GM18498 (cell line): ENCODE results near the gene REM2.

Source experiments
- ATAC-seq: cut with Tn5 transposase; IDR thresholded peaks from one replicate; pipeline ENCODE4 v1.9.1; 2021; ENCODE audit warnings: mild to moderate bottlenecking, moderate library complexity; ENCODE audit not compliant: unreplicated experiment

The REM2 gene

DNA sequence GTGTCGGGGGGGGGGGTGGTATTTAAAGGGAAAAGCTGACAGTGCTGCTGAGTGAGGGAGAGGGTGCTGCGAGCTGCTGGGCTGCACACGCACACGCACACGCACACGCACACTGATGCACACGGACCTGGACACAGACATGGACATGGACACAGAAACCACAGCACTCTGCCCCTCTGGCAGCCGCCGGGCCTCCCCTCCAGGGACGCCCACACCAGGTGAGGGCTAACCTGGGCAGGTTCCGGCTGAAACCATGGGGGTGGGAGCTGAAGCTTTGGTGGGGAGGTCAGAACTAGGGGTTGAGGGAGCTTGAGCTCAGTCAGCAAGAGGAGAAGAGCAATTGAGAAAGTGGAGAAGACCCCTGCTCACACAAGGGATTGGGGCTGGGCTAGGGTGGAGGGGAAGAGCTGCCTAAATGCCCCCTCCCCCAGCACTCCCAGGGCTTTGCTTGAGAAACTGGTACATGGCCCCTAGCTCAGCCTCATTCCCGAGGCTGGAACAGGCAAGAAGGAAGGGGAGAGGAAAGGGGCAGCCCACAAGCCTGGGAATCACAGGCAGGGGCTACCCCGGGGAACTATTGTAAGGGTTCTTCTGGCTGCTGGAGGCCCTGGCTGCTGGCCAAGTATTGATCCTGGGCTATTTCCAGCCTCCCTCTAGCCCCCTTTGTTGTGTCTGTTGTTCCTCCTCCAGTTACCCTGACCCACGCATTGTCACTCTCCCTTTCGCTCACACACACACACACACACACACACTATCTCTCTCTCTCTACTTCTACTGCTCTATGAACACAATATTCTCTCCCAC lies at the start of gene REM2:
TSS of gene REM2 (plus strand) at position 50 of the 804 bp plus-strand sequence. CDS start at position 116, 66 bp downstream.
- no peak for ATAC-seq

DNA sequence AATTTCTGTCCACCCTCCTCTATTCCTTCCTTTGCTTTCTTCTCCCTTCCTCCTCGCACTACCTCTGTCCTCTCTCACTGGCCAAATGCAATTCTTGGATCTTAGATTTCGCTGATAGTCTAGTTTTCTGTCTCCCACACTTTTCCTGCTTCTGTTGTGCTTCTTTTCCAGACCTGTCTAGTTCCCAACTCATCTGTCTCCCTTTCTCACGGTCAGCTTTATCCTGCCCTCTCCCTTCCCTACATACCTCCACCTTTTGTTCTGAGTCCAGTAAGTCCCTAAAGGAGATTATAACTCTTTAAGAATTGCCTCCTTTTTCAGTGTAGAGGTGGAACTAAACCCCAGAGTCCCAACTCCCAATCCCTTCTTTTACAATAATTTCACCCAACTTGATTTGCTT lies 47.5 kb upstream of the REM2 start:
- ATAC-seq: no peak

DNA sequence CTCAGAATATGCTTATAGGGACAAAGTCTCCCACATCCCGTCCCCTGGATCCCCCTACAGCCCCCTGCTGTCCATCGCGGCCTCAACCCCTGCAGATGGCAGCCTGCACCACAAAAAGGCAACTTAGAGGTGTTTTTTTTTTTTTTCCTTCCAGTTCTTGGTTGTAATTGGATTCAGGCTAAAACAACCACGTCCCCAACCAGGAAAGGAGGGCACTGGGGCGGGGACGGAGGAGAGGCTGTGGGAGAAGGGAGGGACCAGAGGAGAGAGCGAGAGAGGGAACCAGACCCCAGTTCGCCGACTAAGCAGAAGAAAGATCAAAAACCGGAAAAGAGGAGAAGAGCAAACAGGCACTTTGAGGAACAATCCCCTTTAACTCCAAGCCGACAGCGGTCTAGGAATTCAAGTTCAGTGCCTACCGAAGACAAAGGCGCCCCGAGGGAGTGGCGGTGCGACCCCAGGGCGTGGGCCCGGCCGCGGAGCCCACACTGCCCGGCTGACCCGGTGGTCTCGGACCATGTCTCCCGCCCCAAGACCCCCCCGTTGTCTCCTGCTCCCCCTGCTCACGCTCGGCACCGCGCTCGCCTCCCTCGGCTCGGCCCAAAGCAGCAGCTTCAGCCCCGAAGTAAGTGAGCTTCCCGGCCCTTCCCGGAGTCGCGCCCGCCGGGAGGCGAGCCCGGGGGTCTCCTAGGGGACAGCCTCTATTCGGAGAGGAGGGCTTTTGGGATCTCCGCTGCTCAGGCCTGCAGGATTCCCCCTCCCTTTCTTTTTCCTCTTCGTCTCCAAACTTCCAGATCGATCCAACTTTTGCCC lies 46.5 kb upstream of the REM2 start, which contains the start of gene MMP14:
TSS of gene MMP14 (plus strand) at position 285 of the 813 bp plus-strand sequence. CDS start at position 518, 233 bp downstream.
- ATAC-seq: no peak

DNA sequence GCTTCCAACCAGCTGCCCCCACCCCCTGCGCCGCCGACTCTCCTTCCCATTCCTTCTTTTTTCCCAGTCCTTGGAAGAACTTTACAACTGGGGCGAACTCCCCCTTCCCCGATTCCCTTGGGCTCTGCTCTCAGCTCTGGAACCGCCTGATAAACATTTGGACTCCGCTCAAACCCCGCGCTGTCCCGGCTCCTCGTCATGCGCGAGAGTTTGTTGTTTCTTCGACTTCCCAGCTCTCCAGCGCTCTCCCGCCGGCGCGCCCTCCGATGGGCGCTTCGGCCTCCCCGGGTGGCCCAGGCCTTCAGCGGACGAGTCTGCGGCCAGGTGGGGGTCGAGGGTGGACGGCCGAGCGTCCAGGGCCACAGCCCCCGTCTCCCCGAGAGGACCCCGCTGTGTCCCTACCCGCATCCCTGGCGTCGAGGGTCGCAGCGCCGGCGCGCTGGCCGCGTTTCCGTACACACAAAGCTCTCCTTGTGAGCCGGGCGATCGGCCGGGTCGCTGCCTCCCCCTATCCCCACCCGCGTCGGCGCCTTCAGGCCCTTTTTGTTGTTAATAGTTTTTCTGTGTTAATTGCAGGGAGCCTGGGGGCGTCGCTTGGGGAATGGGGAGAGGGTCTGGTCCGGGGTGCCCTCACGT lies 45.8 kb upstream of the REM2 start:
- no peak for ATAC-seq

GRCh38 chr14:22837750-22838538 lies 45.1 kb upstream of the REM2 start:
- no peak for ATAC-seq

GRCh38 chr14:22838631-22839041 lies 44.4 kb upstream of the REM2 start:
- no peak for ATAC-seq

DNA sequence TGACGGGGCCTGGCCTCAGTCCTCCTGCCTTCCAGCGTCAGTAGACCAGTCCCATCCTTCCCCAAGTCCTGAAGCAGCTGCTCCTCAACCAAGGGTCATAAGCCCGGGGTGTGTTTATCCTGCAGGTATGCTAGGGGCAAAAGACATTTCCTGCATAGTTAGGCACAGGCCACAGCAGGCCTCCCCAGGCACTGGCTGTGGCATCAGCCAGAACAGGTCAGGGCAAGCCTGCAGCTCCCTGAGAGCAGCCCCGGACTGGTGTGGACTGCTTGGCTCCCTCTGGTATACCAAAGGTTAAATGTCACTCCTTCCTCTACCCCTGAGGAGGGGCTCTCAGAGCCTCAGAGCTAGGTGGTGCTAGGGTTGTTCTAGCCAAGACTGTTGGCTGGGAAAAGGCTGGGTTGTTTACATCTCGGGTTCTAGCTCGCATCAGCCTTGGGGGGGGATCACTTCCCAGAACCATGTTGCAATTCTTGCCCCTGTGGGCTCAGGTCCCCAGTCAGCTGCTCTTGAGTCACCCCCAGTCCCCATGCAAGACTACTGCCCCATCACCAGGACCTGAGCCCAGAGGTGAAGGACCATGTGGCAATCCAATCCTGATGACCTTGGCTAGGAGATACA lies 43.8 kb upstream of the REM2 start:
- ATAC-seq: no peak

- no peak for ATAC-seq
These were observed 41.7 kb upstream of the REM2 start for GRCh38 chr14:22841311-22841710.

DNA sequence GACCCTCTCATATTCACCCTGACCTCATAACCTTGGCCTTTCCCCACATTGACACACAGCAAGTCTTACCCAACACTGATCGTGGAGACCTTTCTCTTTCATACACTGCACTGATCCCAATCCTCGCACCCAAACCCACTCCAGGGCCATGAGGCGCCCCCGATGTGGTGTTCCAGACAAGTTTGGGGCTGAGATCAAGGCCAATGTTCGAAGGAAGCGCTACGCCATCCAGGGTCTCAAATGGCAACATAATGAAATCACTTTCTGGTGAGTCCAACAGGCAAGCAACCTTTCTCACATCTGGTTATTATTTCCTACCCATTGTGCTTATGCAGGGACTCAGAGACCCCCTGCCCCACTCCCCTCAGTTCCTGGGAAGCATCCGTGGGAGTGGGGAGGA lies 41.3 kb upstream of the REM2 start:
- no peak for ATAC-seq

DNA sequence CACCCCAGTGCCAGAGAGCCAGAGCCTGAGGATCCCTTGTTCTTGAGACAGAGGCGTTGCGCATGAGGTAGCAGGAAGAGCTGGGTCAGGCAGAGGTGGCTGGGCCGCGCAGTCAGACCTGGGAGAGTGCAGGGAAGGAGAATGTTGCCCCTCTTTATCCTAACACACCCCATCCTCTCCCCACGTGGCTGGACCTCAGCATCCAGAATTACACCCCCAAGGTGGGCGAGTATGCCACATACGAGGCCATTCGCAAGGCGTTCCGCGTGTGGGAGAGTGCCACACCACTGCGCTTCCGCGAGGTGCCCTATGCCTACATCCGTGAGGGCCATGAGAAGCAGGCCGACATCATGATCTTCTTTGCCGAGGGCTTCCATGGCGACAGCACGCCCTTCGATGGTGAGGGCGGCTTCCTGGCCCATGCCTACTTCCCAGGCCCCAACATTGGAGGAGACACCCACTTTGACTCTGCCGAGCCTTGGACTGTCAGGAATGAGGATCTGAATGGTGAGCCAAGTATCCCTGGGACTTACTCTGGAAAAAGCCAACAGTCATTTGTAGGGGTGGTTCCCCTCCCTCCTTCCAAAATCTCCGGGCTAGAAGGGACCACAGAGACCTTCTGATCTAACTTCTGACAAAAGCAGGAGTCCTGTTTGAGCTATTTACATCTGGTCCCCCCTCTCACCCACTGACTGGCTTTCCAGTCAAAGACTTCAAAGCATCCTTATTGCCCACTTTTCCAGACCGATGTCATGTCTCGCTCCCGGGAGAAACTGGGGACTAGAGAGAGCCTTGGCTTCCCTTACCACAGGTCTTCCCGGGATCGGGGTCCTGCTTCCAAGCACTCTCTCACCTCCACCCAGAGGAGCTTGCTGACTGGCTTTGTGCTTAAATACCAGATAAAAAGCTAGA lies 40.6 kb upstream of the REM2 start:
- ATAC-seq: no peak

DNA sequence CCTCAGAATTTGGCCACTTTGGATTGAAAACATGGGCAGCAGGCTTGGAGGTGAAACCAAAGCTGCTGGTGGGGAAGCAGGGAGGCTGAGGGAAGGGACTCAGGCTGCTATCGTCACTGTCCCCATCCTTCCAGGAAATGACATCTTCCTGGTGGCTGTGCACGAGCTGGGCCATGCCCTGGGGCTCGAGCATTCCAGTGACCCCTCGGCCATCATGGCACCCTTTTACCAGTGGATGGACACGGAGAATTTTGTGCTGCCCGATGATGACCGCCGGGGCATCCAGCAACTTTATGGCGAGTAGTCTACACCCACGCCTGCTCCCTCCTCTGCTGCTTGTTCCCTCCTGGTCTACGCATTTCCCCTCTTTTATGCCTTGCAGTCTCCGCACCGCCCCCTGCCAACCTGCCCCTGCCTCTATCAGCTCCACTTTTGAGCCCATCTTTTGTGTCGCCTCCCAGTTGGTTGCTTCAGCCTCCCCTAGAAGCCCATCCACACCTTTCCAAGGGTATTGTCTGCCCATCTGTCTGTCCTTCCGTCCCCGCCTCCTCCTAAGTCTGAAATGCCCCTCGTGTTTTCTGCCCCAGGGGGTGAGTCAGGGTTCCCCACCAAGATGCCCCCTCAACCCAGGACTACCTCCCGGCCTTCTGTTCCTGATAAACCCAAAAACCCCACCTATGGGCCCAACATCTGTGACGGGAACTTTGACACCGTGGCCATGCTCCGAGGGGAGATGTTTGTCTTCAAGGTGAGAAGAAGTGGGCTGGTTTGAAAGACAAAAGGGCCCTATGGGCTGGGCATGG lies 39.7 kb upstream of the REM2 start:
- ATAC-seq: no peak

DNA sequence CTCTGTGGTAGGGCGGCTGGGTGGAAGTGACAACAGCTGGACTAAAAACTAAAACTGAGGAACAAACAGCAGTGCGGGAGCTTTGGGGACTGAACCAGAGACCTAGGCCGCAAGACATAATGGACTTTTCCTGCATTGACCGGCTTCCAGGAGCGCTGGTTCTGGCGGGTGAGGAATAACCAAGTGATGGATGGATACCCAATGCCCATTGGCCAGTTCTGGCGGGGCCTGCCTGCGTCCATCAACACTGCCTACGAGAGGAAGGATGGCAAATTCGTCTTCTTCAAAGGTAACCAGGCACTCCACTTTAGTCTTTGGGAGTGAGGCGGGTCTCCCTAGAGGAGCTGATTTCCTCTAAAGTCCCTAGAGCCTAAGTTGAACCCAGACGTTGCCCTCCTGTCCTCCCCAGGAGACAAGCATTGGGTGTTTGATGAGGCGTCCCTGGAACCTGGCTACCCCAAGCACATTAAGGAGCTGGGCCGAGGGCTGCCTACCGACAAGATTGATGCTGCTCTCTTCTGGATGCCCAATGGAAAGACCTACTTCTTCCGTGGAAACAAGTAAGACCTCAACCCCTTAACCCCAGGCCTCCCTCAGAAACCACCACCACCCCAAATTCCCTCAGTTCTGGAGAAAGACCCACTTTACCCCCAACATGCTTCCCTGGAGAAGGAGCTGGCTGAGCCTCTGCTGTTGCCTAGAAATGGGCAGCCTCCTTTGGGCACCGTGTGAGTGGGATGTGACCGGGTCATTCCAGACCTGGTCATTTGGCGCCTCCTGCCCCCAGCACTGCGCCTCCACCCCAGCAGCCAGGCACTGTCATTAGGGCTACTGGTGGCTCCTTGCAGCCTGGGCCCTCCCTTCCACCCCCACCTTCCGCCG lies 38.6 kb upstream of the REM2 start:
- ATAC-seq: no peak

- ATAC-seq: no peak
These were observed 38.0 kb upstream of the REM2 start for GRCh38 chr14:22845103-22845394.

DNA sequence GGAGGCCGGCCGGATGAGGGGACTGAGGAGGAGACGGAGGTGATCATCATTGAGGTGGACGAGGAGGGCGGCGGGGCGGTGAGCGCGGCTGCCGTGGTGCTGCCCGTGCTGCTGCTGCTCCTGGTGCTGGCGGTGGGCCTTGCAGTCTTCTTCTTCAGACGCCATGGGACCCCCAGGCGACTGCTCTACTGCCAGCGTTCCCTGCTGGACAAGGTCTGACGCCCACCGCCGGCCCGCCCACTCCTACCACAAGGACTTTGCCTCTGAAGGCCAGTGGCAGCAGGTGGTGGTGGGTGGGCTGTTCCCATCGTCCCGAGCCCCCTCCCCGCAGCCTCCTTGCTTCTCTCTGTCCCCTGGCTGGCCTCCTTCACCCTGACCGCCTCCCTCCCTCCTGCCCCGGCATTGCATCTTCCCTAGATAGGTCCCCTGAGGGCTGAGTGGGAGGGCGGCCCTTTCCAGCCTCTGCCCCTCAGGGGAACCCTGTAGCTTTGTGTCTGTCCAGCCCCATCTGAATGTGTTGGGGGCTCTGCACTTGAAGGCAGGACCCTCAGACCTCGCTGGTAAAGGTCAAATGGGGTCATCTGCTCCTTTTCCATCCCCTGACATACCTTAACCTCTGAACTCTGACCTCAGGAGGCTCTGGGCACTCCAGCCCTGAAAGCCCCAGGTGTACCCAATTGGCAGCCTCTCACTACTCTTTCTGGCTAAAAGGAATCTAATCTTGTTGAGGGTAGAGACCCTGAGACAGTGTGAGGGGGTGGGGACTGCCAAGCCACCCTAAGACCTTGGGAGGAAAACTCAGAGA lies 37.0 kb upstream of the REM2 start:
- no peak for ATAC-seq

DNA sequence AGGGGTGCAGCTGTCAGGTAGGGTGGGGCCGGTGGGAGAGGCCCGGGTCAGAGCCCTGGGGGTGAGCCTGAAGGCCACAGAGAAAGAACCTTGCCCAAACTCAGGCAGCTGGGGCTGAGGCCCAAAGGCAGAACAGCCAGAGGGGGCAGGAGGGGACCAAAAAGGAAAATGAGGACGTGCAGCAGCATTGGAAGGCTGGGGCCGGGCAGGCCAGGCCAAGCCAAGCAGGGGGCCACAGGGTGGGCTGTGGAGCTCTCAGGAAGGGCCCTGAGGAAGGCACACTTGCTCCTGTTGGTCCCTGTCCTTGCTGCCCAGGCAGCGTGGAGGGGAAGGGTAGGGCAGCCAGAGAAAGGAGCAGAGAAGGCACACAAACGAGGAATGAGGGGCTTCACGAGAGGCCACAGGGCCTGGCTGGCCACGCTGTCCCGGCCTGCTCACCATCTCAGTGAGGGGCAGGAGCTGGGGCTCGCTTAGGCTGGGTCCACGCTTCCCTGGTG lies 36.2 kb upstream of the REM2 start:
- ATAC-seq: no peak

GRCh38 chr14:22847661-22848341 lies 35.2 kb upstream of the REM2 start:
- ATAC-seq: no peak
